ENCODE measurements around the gene PTN.

DNA sequence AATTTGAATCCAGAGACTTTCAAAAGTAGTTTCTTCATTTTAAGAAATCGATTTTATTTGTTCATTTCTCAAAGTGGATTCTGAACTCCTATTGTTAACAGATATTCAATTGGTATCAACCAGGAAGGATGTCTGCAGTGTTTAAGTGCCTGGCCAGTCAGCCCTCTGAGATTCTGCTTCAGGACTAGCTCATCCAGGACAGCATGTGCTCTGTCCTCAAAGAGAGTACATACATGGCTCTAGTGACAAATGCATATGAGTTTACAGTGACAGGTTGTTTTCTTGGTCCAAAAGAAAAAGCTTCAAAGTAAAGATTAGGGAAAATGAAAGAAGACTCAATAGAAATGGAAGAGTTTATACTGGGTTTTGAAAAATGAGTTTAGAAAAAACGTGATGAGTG, 8.4 kb upstream of the PTN start:
- no peak for TF ChIP-seq CTCF (conservative IDR thresholded peaks at IDR 0.05 in 1 of 2, IDR thresholded peaks at IDR 0.05 in 1 of 2; ENCODE audit: low read depth in 1 of 2, low read length in 2 of 2)
- no peak for TF ChIP-seq EZH2 (IDR thresholded peaks at IDR 0.05; ENCODE audit: low read length, missing control alignments)
